Spleen (tissue), 7 donors: ENCODE results near the gene PARVA.

Source experiments
- POLR2A ChIP-seq, 3 donors: fragments of 450-650 bp; IDR thresholded peaks; one replicate each; pipeline ENCODE4 v1.5.1; 2017; ENCODE audit warnings: antibody characterized with exemption in 3 of 3, mild to moderate bottlenecking in 1 of 3
- TF ChIP-seq, protein P1 (sequence below), 11 experiments: fragments of 200-600 bp in 7 of 11; fragments of 450-650 bp in 4 of 11; sonication (generic) in 4 of 11; IDR thresholded peaks in 8 of 11; conservative IDR thresholded peaks in 3 of 11; 1 replicate in 7 of 11; 2 replicates in 4 of 11; pipeline versions ENCODE4 v1.4.0 to v1.8.0; 2016 to 2021; ENCODE audit warnings: antibody characterized with exemption in 11 of 11, inconsistent platforms in 4 of 11, mild to moderate bottlenecking in 1 of 11
- donor health status: DM: no; HTN: no; CAD: no; lungs with moderate emphysema.
- donor health status: DM: no; HTN: no; CAD: no.
- donor health status: DM: no; HTN: no; CAD: no.

DNA sequence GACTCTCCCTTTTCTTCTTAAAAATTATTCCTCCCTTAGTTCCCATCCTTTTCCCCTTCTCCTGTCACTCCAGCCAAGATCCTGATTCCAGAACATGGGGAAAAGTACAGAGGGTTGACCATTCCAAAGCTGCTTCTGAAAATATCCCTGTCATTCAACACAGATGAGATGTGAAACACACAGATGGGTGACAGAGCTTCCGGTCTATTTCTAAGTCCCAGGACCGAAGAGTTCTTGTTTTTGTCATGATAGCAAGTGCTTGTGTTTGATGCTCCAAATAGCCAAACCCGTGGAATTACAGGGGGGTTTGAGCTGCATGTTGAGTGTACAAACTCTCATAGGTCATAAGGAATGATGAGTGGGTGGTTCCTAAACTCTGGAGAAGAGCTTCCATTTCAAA lies 57.9 kb downstream of the PARVA start:
- TF ChIP-seq, protein P1, sequence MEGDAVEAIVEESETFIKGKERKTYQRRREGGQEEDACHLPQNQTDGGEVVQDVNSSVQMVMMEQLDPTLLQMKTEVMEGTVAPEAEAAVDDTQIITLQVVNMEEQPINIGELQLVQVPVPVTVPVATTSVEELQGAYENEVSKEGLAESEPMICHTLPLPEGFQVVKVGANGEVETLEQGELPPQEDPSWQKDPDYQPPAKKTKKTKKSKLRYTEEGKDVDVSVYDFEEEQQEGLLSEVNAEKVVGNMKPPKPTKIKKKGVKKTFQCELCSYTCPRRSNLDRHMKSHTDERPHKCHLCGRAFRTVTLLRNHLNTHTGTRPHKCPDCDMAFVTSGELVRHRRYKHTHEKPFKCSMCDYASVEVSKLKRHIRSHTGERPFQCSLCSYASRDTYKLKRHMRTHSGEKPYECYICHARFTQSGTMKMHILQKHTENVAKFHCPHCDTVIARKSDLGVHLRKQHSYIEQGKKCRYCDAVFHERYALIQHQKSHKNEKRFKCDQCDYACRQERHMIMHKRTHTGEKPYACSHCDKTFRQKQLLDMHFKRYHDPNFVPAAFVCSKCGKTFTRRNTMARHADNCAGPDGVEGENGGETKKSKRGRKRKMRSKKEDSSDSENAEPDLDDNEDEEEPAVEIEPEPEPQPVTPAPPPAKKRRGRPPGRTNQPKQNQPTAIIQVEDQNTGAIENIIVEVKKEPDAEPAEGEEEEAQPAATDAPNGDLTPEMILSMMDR (IDR thresholded peaks at IDR 0.05 in 8 of 11, conservative IDR thresholded peaks at IDR 0.05 in 3 of 11): no peak
- TF ChIP-seq POLR2A (IDR thresholded peaks at IDR 0.05): no peak
